T-cell (primary cell): ENCODE measurements around the gene THAP8. TPM values are rescaled to one million over a fixed set of nuclear protein-coding genes. Genes with fewer than 3 reads are reported as not detected.
"Not testable (repeated sequence)": the region's sequence is repeated elsewhere in the genome, so short reads cannot be mapped to it uniquely, and the experiment has no call there.

Experiments
- ATAC-seq, 4 experiments: fragments of 200-7000 bp in 3 of 4; fragments of 150-1000 bp in 1 of 4; cut with Tn5 transposase; replicated peaks in 1 of 4; 1 replicate in 3 of 4; 2 replicates in 1 of 4; pipeline ENCODE4 v1.10.0; 2021; ENCODE audit warnings: moderate library complexity in 3 of 4, mild to moderate bottlenecking in 2 of 4, moderate number of reproducible peaks in 1 of 4
- CTCF ChIA-PET, 2 donors: fragments of 300-600 bp; sonication (Branson Sonifier 250); formaldehyde crosslinking; loops; one replicate each; lab custom pipeline; 2022; ENCODE audit warnings: antibody characterized with exemption in 2 of 2; lab: Charles Lee
- POLR2A ChIA-PET, 2 donors: fragments of 300-600 bp; sonication (Branson Sonifier 250); formaldehyde crosslinking; loops; one replicate each; lab custom pipeline; 2022; ENCODE audit warnings: antibody characterized with exemption in 2 of 2; lab: Charles Lee
- DNase-seq, 35 experiments: peaks; one replicate each; pipeline versions ENCODE4 v3.0.0 to v3.0.0-alpha.2; 2013 to 2023
- H3K27ac ChIP-seq: one replicate; pipeline ENCODE4 v1.5.1; 2013; ENCODE audit warnings: low read length
- H3K27me3 ChIP-seq, 2 experiments: replicated peaks in 1 of 2; 1 replicate in 1 of 2; 2 replicates in 1 of 2; pipeline versions ENCODE4 v1.6.1 to v1.7.0; 2013; ENCODE audit warnings: low read length in 1 of 2, mixed read lengths in 1 of 2; ENCODE audit not compliant: control insufficient read depth in 2 of 2, insufficient read depth in 2 of 2; ENCODE audit errors: extremely low read depth in 1 of 2
- H3K36me3 ChIP-seq, 2 donors: 1 replicate in 1 of 2; 2 replicates in 1 of 2; pipeline versions ENCODE4 v1.6.1 to v1.7.0; 2013; ENCODE audit warnings: low read length in 1 of 2; ENCODE audit not compliant: control insufficient read depth in 2 of 2, insufficient read depth in 1 of 2; ENCODE audit errors: extremely low read depth in 1 of 2
- H3K4me1 ChIP-seq, 2 experiments: 1 replicate in 1 of 2; 2 replicates in 1 of 2; pipeline versions ENCODE4 v1.6.1 to v1.7.0; 2013; ENCODE audit warnings: low read length in 2 of 2, mixed read lengths in 1 of 2; ENCODE audit not compliant: insufficient read depth in 2 of 2, control insufficient read depth in 1 of 2; ENCODE audit errors: extremely low read depth in 1 of 2
- H3K4me3 ChIP-seq, 2 donors: 1 replicate in 1 of 2; 2 replicates in 1 of 2; pipeline versions ENCODE4 v1.5.1 to v1.7.0; 2013; ENCODE audit warnings: mild to moderate bottlenecking in 2 of 2, low read length in 1 of 2, moderate library complexity in 1 of 2; ENCODE audit not compliant: control insufficient read depth in 1 of 2; ENCODE audit errors: extremely low read depth in 1 of 2
- H3K9me3 ChIP-seq: 2 replicates; pipeline ENCODE4 v1.7.0; 2013
- H3K27ac Mint-ChIP-seq, 2 donors: one replicate each; pipeline ENCODE4 v1.8.0; 2020 to 2021; ENCODE audit warnings: mild to moderate bottlenecking in 2 of 2, mixed read lengths in 2 of 2
- H3K27me3 Mint-ChIP-seq, 2 donors: one replicate each; pipeline ENCODE4 v1.8.0; 2021 to 2022; ENCODE audit warnings: mixed read lengths in 2 of 2
- H3K36me3 Mint-ChIP-seq: one replicate; pipeline ENCODE4 v1.8.0; 2021; ENCODE audit warnings: mixed read lengths
- H3K4me1 Mint-ChIP-seq, 3 donors: one replicate each; pipeline ENCODE4 v1.8.0; 2020 to 2022; ENCODE audit warnings: mixed read lengths in 3 of 3, mild to moderate bottlenecking in 1 of 3
- H3K4me3 Mint-ChIP-seq, 3 donors: one replicate each; pipeline ENCODE4 v1.8.0; 2020 to 2022; ENCODE audit warnings: mild to moderate bottlenecking in 3 of 3, mixed read lengths in 3 of 3, moderate library complexity in 3 of 3
- H3K9me3 Mint-ChIP-seq, 3 donors: one replicate each; pipeline ENCODE4 v1.8.0; 2020 to 2022; ENCODE audit warnings: mixed read lengths in 3 of 3
- WGBS: methylation state at CpG from one replicate; pipeline ENCODE4 v1.1.5; 2013; ENCODE audit warnings: missing lambda C conversion rate; ENCODE audit not compliant: insufficient coverage; 5-methylcytosine and 5-hydroxymethylcytosine counted together
- total RNA-seq, 35 experiments: library from RNA in 6 of 35; stranded (reverse) in 6 of 35; fragments of 120-200 nt in 1 of 35; gene quantifications; one replicate each; pipeline versions ENCODE4 v1.2.1 to v1.2.4 and lab custom pipeline; 2013 to 2026

The THAP8 gene
- total RNA-seq, 5 donors from 2014 or later (not counting 1 experiment from before 2014, with no cell fraction given) = 2.6 to 8.0 (median 4.7) TPM

DNA sequence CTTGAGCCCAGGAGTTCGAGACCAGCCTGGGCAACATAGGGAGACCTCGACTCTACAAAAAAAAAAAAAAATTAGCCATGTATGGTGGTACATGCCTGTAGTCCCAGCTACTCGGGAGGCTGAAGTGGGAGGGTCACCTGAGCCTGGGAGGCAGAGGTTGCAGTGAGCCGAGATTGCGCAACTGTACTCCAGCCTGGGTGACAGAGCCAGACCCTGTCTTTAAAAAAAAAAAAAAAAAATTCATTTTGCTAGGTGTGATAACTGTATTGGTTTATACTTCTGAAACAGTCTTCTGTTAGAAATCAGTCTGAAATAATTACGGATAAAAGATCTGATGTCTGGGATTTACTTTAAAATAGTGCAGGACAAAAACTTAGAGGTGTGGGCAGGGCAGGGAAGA is 13.0 kb downstream of the THAP8 start:
- not testable (repeated sequence) for DNase-seq, H3K9me3 Mint-ChIP-seq, H3K27ac ChIP-seq, H3K27ac Mint-ChIP-seq, H3K27me3 ChIP-seq, H3K9me3 ChIP-seq, H3K4me3 ChIP-seq, ATAC-seq, H3K36me3 ChIP-seq, H3K27me3 Mint-ChIP-seq, H3K4me3 Mint-ChIP-seq
- Mint-ChIP-seq H3K36me3 (peaks cover 12% of the 10 kb centered on the region), H3K4me1 (peaks cover 13 to 17% (median 13%) of the 10 kb centered on the region in 3 donors)
- POLR2A ChIA-PET = interaction anchor here in 1 of 2 donors (0.7 kb wide), 1 partner anchor 63 kb away, joined by 4 read pairs; no protein-coding TSS in a partner anchor
- CTCF ChIA-PET = interaction anchor here in 1 of 2 donors (0.7 kb wide), 1 partner anchor 67 kb away, joined by 4 read pairs; no protein-coding TSS in a partner anchor
- WGBS = 100% methylated on average over 2 of the region's 6 CpGs
- H3K4me1 ChIP-seq = peaks cover 12 to 13% of the 10 kb centered on the region in 2 experiments

- CTCF ChIA-PET = interaction anchor here in 1 of 2 donors (0.7 kb wide), 1 partner anchor 67 kb away, joined by 4 read pairs; no protein-coding TSS in a partner anchor
Observed at GRCh38 chr19:36040495-36040894, 13.6 kb downstream of the THAP8 start.

DNA sequence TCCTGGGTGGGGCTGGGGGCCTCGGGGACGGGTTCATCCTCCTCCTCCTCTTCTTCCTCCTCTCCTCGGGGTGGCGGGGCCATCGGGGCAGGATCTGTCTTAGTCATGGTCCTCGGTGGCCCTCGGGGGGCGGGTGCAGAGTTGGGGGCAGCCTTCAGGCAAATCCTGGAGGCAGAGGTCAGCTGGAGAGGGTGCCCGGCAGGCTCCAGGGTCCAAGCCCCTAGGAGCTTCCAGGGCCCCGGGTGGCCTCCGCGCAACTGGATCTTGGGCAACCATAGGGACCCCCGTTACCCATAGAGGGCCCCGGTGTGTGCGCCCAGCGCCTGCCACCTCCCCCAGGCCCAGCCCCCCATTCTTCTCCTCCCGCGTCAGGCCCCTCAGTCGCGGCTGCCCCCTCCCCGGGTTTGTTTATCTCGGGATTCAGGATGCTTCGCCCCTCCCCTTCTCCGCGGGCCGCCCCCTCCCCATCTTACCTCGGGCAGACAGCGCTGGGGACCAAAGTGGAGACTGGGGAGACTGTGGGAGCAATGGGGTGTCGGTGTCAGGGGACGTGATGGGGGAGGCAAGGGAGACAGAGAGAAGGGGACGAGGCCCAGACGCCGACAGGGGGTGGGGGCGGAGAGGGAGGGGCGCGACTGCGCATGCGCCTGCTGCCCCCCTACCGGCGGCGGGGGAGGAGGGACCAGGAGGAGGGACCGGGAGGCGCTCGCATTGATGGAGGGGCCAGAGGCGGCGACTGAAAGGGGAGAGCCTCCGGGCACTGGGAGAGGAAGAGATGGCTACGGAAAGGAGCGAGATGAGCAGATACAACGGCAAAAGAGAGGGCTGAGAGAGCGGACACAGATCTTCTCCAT is 21.6 kb downstream of the THAP8 start, which contains the start of gene CLIP3:
CLIP3 (minus strand) TSS at position 623 of the 854 bp plus-strand sequence; CDS start at position 107, 516 bp downstream.
- H3K9me3 Mint-ChIP-seq = no peaks in the 10 kb centered on the region
- ChIA-PET CTCF (no interaction called here), POLR2A (no interaction called here)
- H3K27ac Mint-ChIP-seq = peak within 1 kb of the TSS in 1 of 2 donors; percentile 16
- Histone ChIP-seq H3K36me3 (peaks cover 0 to 5% of the 10 kb centered on the region in 2 donors), H3K4me3 (peak within 1 kb of the TSS; percentile 28 to 35), H3K9me3 (no peaks in the 10 kb centered on the region), H3K27me3 (peaks cover 0 to 12% of the 10 kb centered on the region in 2 experiments), H3K27ac (no peak within 1 kb of the TSS), H3K4me1 (peaks cover 24 to 35% of the 10 kb centered on the region in 2 experiments)
- 21% methylated on average over 26 of the region's 51 CpGs for WGBS
- H3K27me3 Mint-ChIP-seq = peaks cover 0 to 3% of the 10 kb centered on the region in 2 donors
- peaks cover 36 to 47% (median 38%) of the 10 kb centered on the region in 3 donors for H3K4me1 Mint-ChIP-seq
- H3K4me3 Mint-ChIP-seq = peak within 1 kb of the TSS; percentile 31 to 64 (median 57)
- ATAC-seq (peak in 3 of 4 experiments; percentile 59 to 61 (median 60)), DNase-seq (peak in 19 of 35 experiments; percentile 10 to 52 (median 27))
- H3K36me3 Mint-ChIP-seq = peaks cover 23% of the 10 kb centered on the region

More at GRCh38 chr19:36040495-36040894, 13.6 kb downstream of the THAP8 start:
- no peaks in the 10 kb centered on the region for H3K9me3 ChIP-seq
- no peaks in the 10 kb centered on the region for H3K9me3 Mint-ChIP-seq
- WGBS = 83% methylated on average over 1 of the region's 6 CpGs
- H3K27ac Mint-ChIP-seq = no peak overlapping the region
- POLR2A ChIA-PET = interaction anchor here in 1 of 2 donors (0.7 kb wide), 1 partner anchor 63 kb away, joined by 4 read pairs; no protein-coding TSS in a partner anchor
- peaks cover 18% of the 10 kb centered on the region in 2 experiments for H3K4me1 ChIP-seq
- peaks cover 6% of the 10 kb centered on the region for H3K36me3 Mint-ChIP-seq
- H3K27me3 Mint-ChIP-seq = no peaks in the 10 kb centered on the region
- H3K4me1 Mint-ChIP-seq = peaks cover 17 to 23% (median 18%) of the 10 kb centered on the region in 3 donors
- no peak overlapping the region for H3K27ac ChIP-seq
- H3K4me3 ChIP-seq = no peak overlapping the region
- H3K4me3 Mint-ChIP-seq = no peak overlapping the region
- H3K36me3 ChIP-seq = peaks cover 0 to 2% of the 10 kb centered on the region in 2 donors
- H3K27me3 ChIP-seq = no peaks in the 10 kb centered on the region
- no peak for ATAC-seq
- DNase-seq = no peak

GRCh38 chr19:36031308-36031707 is 22.8 kb downstream of the THAP8 start:
- no peak overlapping the region for H3K27ac ChIP-seq
- ChIA-PET CTCF (no interaction called here), POLR2A (no interaction called here)
- 92% methylated on average over 2 of the region's 6 CpGs for WGBS
- H3K27me3 ChIP-seq = peaks cover 0 to 12% of the 10 kb centered on the region in 2 experiments
- ATAC-seq (no peak), DNase-seq (no peak)
- peaks cover 0 to 7% of the 10 kb centered on the region in 2 donors for H3K36me3 ChIP-seq
- H3K4me3 ChIP-seq = no peak overlapping the region
- no peaks in the 10 kb centered on the region for H3K9me3 ChIP-seq
- peaks cover 15 to 24% of the 10 kb centered on the region in 2 experiments for H3K4me1 ChIP-seq
- Mint-ChIP-seq H3K4me1 (peaks cover 26 to 35% (median 29%) of the 10 kb centered on the region in 3 donors), H3K27me3 (peaks cover 0 to 3% of the 10 kb centered on the region in 2 donors), H3K27ac (no peak overlapping the region), H3K9me3 (no peaks in the 10 kb centered on the region), H3K4me3 (no peak overlapping the region), H3K36me3 (peaks cover 29% of the 10 kb centered on the region)

DNA sequence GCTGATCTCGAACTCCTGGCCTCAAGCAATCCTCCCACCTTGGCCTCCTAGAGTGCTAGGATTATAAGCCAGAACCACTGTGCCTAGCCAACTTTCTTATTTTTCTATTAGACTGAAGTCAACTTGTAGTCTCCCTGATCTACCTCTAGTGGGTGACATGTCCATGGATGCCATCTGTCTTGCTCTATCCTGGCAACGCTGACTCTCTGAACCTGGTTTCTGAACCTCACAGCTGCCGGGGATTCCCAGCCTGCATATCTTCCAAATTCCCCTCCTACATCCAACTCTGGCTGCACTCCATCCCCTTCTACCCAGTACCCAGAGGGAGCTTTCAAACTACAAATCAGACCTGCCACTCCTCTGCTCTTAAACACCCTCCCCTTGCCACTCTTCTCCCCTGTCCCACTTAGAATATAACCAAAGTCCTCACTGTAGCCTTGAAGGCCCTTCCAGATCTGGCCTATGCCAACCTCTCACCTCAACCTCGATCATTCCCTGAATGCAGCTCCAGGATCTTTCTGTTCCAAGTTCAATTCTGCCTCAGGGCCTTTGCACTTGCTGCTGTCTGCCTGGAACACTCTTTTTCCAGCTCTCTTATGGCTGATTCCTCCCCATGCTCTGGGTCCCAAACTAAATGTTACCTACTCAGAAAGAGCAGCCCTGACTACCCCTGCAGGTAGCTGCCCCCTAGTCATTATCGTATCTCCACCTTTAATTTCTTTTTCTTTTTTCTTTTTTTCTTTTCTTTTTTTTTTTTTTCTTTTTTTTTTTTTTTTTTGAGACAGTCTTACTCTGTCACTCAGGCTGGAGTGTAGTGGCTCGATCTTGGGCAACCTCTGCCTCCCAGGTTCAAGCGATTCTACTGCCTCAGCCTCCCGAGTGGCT is 23.6 kb downstream of the THAP8 start:
- no peak overlapping the region for H3K4me3 Mint-ChIP-seq
- POLR2A ChIA-PET = no interaction called here
- ATAC-seq = no peak

More for the DNA sequence above, 23.6 kb downstream of the THAP8 start:
- H3K27ac Mint-ChIP-seq = peak overlapping the region in 1 of 2 donors; percentile 62
- H3K9me3 Mint-ChIP-seq = no peaks in the 10 kb centered on the region
- Histone ChIP-seq H3K27me3 (peaks cover 0 to 12% of the 10 kb centered on the region in 2 experiments), H3K36me3 (peaks cover 0 to 7% of the 10 kb centered on the region in 2 donors), H3K27ac (no peak overlapping the region), H3K4me3 (no peak overlapping the region), H3K9me3 (no peaks in the 10 kb centered on the region), H3K4me1 (peaks cover 7 to 18% of the 10 kb centered on the region in 2 experiments)
- peaks cover 34% of the 10 kb centered on the region for H3K36me3 Mint-ChIP-seq
- H3K4me1 Mint-ChIP-seq = peaks cover 20 to 27% (median 22%) of the 10 kb centered on the region in 3 donors
- 87% methylated on average over 4 of the region's 8 CpGs for WGBS
- H3K27me3 Mint-ChIP-seq = peaks cover 0 to 3% of the 10 kb centered on the region in 2 donors
- CTCF ChIA-PET = interaction anchor here in 1 of 2 donors (0.7 kb wide), 1 partner anchor 1920 kb away, joined by 4 read pairs; no protein-coding TSS in a partner anchor
- no peak for DNase-seq
